ENCODE data around the gene ESRRA. TPM values are rescaled to one million over a fixed set of nuclear protein-coding genes. Genes with fewer than 3 reads are reported as not detected.

The ESRRA gene
- total and polyA plus RNA-seq, 9 of the 15 experiments (the other 6 are each of a cell fraction or from before 2014, with no cell fraction given), result 0.27 to 89.7 (median 23.7) TPM

DNA sequence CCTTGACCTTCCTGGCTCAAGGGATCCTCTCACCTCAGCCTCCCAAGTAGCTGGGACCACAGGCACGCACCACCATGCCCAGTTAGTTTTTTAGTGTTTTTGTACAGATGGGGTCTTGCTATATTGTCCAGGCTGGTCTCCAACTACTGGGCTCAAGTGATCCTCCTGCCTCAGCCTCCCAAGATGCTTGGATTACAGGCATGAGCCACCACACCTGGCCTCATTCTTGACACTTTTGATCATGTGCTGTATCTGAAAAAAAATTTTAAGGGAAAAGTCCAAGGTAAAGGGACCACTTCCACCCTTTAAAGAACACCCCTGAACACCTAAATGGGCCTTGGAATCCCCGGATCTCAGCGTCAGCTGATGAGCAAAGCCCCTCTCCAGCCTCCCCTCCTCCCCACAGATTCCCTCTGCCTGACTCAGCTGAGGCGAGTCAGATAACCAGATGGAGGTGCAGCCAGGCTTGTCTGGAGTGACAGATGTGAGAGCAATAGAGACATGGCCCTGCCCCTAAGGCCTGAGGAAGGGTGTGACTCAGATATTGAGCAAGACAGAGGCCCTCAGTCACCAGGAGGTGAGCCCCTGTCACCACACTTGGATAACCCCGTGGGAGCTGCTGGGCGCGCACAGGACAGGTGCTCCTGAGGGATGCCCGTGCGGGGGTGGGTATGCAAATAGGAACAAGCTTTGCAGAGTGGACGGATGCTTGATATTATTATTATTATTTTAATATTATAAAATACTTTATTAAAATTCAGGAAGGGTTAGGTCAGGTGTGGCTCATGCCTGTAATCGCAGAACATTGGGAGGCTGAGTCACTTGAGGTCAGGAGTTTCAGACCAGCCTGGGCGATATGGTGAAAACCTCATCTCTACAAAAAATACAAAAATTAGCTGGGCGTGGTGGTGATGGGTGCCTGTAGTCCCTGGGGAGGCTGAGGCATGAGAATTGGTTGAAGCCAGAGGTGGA lies 29.7 kb downstream of the ESRRA start (continued):
- TF ChIP-seq, protein P1, sequence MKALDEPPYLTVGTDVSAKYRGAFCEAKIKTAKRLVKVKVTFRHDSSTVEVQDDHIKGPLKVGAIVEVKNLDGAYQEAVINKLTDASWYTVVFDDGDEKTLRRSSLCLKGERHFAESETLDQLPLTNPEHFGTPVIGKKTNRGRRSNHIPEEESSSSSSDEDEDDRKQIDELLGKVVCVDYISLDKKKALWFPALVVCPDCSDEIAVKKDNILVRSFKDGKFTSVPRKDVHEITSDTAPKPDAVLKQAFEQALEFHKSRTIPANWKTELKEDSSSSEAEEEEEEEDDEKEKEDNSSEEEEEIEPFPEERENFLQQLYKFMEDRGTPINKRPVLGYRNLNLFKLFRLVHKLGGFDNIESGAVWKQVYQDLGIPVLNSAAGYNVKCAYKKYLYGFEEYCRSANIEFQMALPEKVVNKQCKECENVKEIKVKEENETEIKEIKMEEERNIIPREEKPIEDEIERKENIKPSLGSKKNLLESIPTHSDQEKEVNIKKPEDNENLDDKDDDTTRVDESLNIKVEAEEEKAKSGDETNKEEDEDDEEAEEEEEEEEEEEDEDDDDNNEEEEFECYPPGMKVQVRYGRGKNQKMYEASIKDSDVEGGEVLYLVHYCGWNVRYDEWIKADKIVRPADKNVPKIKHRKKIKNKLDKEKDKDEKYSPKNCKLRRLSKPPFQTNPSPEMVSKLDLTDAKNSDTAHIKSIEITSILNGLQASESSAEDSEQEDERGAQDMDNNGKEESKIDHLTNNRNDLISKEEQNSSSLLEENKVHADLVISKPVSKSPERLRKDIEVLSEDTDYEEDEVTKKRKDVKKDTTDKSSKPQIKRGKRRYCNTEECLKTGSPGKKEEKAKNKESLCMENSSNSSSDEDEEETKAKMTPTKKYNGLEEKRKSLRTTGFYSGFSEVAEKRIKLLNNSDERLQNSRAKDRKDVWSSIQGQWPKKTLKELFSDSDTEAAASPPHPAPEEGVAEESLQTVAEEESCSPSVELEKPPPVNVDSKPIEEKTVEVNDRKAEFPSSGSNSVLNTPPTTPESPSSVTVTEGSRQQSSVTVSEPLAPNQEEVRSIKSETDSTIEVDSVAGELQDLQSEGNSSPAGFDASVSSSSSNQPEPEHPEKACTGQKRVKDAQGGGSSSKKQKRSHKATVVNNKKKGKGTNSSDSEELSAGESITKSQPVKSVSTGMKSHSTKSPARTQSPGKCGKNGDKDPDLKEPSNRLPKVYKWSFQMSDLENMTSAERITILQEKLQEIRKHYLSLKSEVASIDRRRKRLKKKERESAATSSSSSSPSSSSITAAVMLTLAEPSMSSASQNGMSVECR (CRISPR knock-in tag; IDR thresholded peaks at IDR 0.05), result peak; percentile 77
- TF ChIP-seq ZNF436 (CRISPR knock-in tag; IDR thresholded peaks at IDR 0.05), result no peak
- TF ChIP-seq NCOA1 (IDR thresholded peaks at IDR 0.05; ENCODE audit: low read depth), result peak; percentile 88
- TF ChIP-seq, protein P2, sequence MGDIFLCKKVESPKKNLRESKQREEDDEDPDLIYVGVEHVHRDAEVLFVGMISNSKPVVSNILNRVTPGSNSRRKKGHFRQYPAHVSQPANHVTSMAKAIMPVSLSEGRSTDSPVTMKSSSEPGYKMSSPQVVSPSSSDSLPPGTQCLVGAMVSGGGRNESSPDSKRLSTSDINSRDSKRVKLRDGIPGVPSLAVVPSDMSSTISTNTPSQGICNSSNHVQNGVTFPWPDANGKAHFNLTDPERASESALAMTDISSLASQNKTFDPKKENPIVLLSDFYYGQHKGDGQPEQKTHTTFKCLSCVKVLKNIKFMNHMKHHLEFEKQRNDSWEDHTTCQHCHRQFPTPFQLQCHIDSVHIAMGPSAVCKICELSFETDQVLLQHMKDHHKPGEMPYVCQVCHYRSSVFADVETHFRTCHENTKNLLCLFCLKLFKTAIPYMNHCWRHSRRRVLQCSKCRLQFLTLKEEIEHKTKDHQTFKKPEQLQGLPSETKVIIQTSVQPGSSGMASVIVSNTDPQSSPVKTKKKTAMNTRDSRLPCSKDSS (IDR thresholded peaks at IDR 0.05; ENCODE audit: low read depth, partially characterized antibody), result no peak
- peak; percentile 82 for TF ChIP-seq HMGN3 (IDR thresholded peaks at IDR 0.05; ENCODE audit: borderline replicate concordance, extremely low read depth, insufficient read length, low read depth, low read length)
- no peak for TF ChIP-seq ZNF707 (CRISPR knock-in tag; conservative IDR thresholded peaks at IDR 0.05)
- TF ChIP-seq NR3C1 (CRISPR knock-in tag; IDR thresholded peaks at IDR 0.05), result no peak
- TF ChIP-seq GATA2 (CRISPR knock-in tag; IDR thresholded peaks at IDR 0.05), result peak; percentile 98
- TF ChIP-seq ZNF311 (CRISPR knock-in tag; IDR thresholded peaks at IDR 0.05), result no peak
- TF ChIP-seq, protein P3, sequence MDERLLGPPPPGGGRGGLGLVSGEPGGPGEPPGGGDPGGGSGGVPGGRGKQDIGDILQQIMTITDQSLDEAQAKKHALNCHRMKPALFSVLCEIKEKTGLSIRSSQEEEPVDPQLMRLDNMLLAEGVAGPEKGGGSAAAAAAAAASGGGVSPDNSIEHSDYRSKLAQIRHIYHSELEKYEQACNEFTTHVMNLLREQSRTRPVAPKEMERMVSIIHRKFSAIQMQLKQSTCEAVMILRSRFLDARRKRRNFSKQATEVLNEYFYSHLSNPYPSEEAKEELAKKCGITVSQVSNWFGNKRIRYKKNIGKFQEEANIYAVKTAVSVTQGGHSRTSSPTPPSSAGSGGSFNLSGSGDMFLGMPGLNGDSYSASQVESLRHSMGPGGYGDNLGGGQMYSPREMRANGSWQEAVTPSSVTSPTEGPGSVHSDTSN (CRISPR knock-in tag; IDR thresholded peaks at IDR 0.05; ENCODE audit: low read depth), result peak; percentile 79
- TF ChIP-seq, protein P3 (tag; conservative IDR thresholded peaks at IDR 0.05; ENCODE audit: low read depth), result peak; percentile 98
- peak; percentile 97 for TF ChIP-seq JUN (IDR thresholded peaks at IDR 0.05; ENCODE audit: borderline replicate concordance, low read depth, low read length)
- TF ChIP-seq JUN (CRISPR knock-in tag; IDR thresholded peaks at IDR 0.05; ENCODE audit: borderline replicate concordance), result peak; percentile 95
- TF ChIP-seq ZNF121 (CRISPR knock-in tag; conservative IDR thresholded peaks at IDR 0.05), result peak; percentile 100
- TF ChIP-seq ZNF175 (CRISPR knock-in tag; IDR thresholded peaks at IDR 0.05; ENCODE audit: low read depth), result peak; percentile 95
- TF ChIP-seq NFE2 (IDR thresholded peaks at IDR 0.05; ENCODE audit: low read depth), result peak; percentile 88
- TF ChIP-seq HDAC1 (IDR thresholded peaks at IDR 0.05), result peak in 1 of 2 experiments; percentile 85; a peak in 2 of 4 replicates
- TF ChIP-seq CTBP1 (IDR thresholded peaks at IDR 0.05; ENCODE audit: borderline replicate concordance), result peak; percentile 99
- peak; percentile 72; the same call in 1 of the 2 replicates for TF ChIP-seq GABPB1 (CRISPR knock-in tag; IDR thresholded peaks at IDR 0.05)
